LoVo (cell line): ENCODE data around the gene RPL23.

Experiments
- DNase-seq: peaks from one replicate; pipeline ENCODE4 v3.0.0-alpha.2; 2016; ENCODE audit warnings: low spot score

RPL23 gene

GRCh38 chr17:38853292-38854219 lies at the start of gene RPL23:
TSS of gene RPL23 (minus strand) at chr17:38853721. CDS start at chr17:38853710, 11 bp downstream.
- DNase-seq, result peak; percentile 95

- no peak for DNase-seq
These were observed 47.6 kb upstream of the RPL23 start for GRCh38 chr17:38900978-38901656.

- no peak for DNase-seq
These were observed 45.9 kb upstream of the RPL23 start for GRCh38 chr17:38899421-38899820.

GRCh38 chr17:38898812-38899348 lies 45.4 kb upstream of the RPL23 start:
- DNase-seq, result no peak

GRCh38 chr17:38898291-38898679 lies 44.8 kb upstream of the RPL23 start:
- DNase-seq, result no peak

- no peak for DNase-seq
These were observed 44.3 kb upstream of the RPL23 start for GRCh38 chr17:38897671-38898290.

GRCh38 chr17:38897176-38897575 lies 43.7 kb upstream of the RPL23 start:
- DNase-seq, result no peak

- no peak for DNase-seq
These were observed 42.9 kb upstream of the RPL23 start for GRCh38 chr17:38896346-38896954.

- no peak for DNase-seq
These were observed 40.8 kb upstream of the RPL23 start for GRCh38 chr17:38894276-38894675.

- DNase-seq, result no peak
These were observed 40.1 kb upstream of the RPL23 start for GRCh38 chr17:38893607-38894006.

GRCh38 chr17:38893113-38893512 lies 39.6 kb upstream of the RPL23 start:
- DNase-seq, result no peak

GRCh38 chr17:38892620-38893019 lies 39.1 kb upstream of the RPL23 start:
- DNase-seq, result no peak

GRCh38 chr17:38892083-38892482 lies 38.6 kb upstream of the RPL23 start:
- no peak for DNase-seq

GRCh38 chr17:38891441-38891840 lies 37.9 kb upstream of the RPL23 start:
- DNase-seq, result no peak

GRCh38 chr17:38890410-38890746 lies 36.9 kb upstream of the RPL23 start:
- DNase-seq, result no peak

GRCh38 chr17:38889745-38890409 lies 36.4 kb upstream of the RPL23 start:
- DNase-seq, result no peak

- no peak for DNase-seq
These were observed 35.3 kb upstream of the RPL23 start for GRCh38 chr17:38888842-38889241.

GRCh38 chr17:38886643-38887010 lies 33.1 kb upstream of the RPL23 start:
- no peak for DNase-seq

GRCh38 chr17:38885728-38886642 lies 32.5 kb upstream of the RPL23 start:
- no peak for DNase-seq

GRCh38 chr17:38885044-38885727 lies 31.7 kb upstream of the RPL23 start:
- no peak for DNase-seq
